HCT116 (cell line): Measurements from ENCODE around the gene TCF19.

Source experiments
- CEBPB ChIP-seq: IDR thresholded peaks from 2 replicates; pipeline ENCODE4 v1.6.1; 2012; ENCODE audit warnings: low read depth
- EGR1 ChIP-seq: IDR thresholded peaks from 2 replicates; pipeline ENCODE4 v1.6.1; 2012; ENCODE audit warnings: low read depth
- EZH2phosphoT487 ChIP-seq: fragments of 200-600 bp; IDR thresholded peaks from 2 replicates; pipeline ENCODE4 v1.6.1; 2018; ENCODE audit warnings: antibody characterized with exemption, borderline replicate concordance
- POLR2A ChIP-seq: IDR thresholded peaks from 2 replicates; pipeline ENCODE4 v1.7.0; 2011; ENCODE audit warnings: borderline replicate concordance; ENCODE audit not compliant: insufficient read depth, insufficient read length; ENCODE audit errors: extremely low read depth
- POLR2AphosphoS5 ChIP-seq: IDR thresholded peaks from 2 replicates; pipeline ENCODE4 v1.6.1; 2011; ENCODE audit warnings: mild to moderate bottlenecking, low read depth, low read length, moderate library complexity
- YY1 ChIP-seq: IDR thresholded peaks from 2 replicates; pipeline ENCODE4 v1.6.1; 2011; ENCODE audit warnings: low read length, low read depth, moderate library complexity, mild to moderate bottlenecking; ENCODE audit not compliant: insufficient replicate concordance; ENCODE audit errors: extremely low read depth
- ZFX ChIP-seq: fragments of 450-650 bp; IDR thresholded peaks from 2 replicates; pipeline ENCODE4 v1.6.1; 2017
- TF ChIP-seq, protein P1 (sequence below), 3 experiments: fragments of 200-600 bp in 1 of 3; sonication (generic) in 1 of 3; IDR thresholded peaks in 2 of 3; conservative IDR thresholded peaks in 1 of 3; 2 replicates each; pipeline ENCODE4 v1.5.1; 2012 to 2017; ENCODE audit warnings: low read depth in 2 of 3, low read length in 2 of 3, antibody characterized with exemption in 1 of 3, borderline replicate concordance in 1 of 3, control low read depth in 1 of 3, mild to moderate bottlenecking in 1 of 3, mixed read lengths in 1 of 3, mixed run types in 1 of 3, moderate library complexity in 1 of 3; ENCODE audit not compliant: insufficient read depth in 1 of 3

DNA sequence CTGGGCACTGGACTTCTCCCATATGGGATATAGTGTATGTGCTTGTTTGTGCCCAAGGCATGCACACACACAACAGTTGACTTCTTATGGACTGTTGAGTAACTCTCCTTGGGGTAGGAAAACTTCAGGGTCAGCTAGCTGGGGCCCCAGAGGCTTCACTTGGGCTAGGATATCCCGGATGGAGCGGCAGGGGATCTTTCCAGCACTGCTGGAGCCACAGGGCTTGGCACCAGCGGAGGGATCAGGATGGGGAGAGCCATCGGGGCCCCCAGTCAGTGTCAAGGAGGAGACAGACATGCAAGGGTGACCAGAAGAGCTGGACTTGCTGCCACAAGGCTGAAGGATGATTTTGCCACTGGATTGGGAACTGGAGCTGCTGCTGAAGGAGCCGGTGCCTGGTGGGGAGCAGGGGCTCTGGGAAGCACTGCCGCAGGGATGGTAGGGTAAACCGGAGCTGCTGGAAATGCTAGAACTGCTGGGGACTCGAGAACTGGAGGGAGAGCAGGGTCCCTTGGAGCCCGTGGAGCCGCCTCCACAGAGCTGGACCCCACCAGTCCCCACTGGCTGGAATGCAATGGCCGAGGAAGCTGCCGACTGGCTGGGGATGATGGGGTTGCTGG is 42.3 kb upstream of the TCF19 start:
- TF ChIP-seq POLR2A (no peak), ZFX (no peak), POLR2AphosphoS5 (no peak), CEBPB (no peak), YY1 (no peak), EGR1 (no peak), EZH2phosphoT487 (no peak)
- TF ChIP-seq, protein P1, sequence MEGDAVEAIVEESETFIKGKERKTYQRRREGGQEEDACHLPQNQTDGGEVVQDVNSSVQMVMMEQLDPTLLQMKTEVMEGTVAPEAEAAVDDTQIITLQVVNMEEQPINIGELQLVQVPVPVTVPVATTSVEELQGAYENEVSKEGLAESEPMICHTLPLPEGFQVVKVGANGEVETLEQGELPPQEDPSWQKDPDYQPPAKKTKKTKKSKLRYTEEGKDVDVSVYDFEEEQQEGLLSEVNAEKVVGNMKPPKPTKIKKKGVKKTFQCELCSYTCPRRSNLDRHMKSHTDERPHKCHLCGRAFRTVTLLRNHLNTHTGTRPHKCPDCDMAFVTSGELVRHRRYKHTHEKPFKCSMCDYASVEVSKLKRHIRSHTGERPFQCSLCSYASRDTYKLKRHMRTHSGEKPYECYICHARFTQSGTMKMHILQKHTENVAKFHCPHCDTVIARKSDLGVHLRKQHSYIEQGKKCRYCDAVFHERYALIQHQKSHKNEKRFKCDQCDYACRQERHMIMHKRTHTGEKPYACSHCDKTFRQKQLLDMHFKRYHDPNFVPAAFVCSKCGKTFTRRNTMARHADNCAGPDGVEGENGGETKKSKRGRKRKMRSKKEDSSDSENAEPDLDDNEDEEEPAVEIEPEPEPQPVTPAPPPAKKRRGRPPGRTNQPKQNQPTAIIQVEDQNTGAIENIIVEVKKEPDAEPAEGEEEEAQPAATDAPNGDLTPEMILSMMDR (IDR thresholded peaks at IDR 0.05 in 2 of 3, conservative IDR thresholded peaks at IDR 0.05 in 1 of 3; ENCODE audit: borderline replicate concordance in 1 of 3, insufficient read depth in 1 of 3, low read depth in 2 of 3, low read length in 2 of 3): no peak
